ENCODE measurements around the gene FUT2.
"Not testable (repeated sequence)": the region's sequence is repeated elsewhere in the genome, so short reads cannot be mapped to it uniquely, and the experiment has no call there.

FUT2 gene

DNA sequence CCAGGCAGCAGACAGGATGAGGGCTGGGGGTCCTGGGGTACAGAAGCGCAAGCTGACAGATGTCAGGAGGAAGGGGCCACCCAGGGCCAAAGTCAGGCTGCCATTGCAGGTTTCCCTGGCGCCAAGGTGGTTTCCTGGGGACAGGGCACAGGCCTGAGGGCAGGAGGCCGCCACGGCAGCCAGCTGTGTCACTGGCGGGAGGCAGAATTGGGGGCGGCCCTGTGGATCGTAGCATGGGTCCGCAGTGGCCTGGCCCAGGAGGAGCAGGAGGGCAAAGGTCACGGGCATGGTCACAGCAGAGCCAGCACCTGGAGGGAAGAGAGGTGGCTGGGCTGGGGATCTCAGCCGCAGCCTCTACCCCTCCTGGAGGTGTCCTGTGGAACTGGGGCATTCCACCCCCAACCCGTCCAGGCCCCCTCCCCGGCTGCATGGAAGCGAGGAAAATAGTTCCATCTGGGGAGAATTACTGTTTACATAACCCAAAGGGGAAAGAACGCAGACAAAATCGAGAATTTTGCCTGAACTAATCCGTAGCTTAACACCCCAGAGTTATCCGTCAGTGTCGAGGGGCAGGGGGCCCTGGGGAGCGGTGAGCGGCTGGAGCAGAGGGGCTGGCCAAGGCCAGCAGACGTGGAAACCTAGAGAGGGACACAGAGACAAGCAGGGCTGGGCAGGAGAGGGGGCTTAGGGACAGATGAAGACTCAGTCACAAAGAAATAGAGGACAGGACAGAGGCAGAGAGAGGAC lies 24.9 kb upstream of the FUT2 start:
- DNase-seq: no peak

DNA sequence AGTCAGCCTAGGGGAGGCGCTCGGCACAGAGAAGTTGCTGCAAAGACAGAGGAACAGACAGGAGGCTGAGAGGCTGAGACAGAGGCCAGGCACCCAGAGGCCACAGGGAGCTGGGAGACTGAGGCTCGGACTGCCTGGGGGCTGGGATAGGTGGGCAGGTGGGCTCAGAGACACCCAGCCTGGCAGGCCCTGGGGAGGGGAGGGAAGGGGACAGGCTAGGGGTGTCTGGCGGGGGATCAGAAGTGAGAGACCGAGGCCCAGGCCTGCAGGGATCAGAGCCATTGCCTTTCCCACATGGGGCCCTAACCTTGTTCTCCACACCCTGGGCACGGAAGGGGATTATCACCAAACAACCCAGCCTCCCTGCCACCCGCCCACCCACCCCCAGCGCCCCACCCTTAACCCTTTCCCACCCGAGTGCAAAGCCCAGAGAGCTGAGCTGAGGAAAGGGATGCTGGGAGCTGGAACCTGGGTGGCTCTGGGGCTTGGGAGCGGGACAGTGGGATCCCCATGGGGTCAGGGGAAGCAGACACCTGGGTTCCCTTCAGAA lies 24.2 kb upstream of the FUT2 start:
- DNase-seq: no peak

DNA sequence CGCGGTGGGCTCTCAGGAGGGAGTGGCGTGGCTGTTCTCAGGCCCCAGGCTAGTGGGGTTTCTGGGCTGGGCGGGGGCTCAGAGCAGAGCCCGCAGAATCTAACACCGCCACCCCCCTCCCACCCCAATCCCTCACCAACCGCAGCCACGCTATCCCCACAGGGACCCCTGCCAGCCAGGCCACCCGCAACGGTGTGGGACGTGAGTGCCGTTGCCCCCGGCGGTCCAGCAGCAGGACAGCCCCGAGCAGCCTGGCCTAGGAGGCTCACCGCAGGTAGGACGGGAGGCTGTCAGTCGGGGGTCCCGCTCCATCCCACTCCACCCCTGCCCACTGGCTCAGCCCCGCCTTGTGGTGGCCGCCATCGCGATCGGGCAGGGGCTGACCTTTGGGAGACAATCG lies 22.8 kb upstream of the FUT2 start, which contains the start of gene NTN5:
Gene NTN5, minus strand, starts transcription at position 24 of the 400 bp plus-strand sequence. CDS start 2,031 bp downstream, outside the sequence.
- no peak for DNase-seq

DNA sequence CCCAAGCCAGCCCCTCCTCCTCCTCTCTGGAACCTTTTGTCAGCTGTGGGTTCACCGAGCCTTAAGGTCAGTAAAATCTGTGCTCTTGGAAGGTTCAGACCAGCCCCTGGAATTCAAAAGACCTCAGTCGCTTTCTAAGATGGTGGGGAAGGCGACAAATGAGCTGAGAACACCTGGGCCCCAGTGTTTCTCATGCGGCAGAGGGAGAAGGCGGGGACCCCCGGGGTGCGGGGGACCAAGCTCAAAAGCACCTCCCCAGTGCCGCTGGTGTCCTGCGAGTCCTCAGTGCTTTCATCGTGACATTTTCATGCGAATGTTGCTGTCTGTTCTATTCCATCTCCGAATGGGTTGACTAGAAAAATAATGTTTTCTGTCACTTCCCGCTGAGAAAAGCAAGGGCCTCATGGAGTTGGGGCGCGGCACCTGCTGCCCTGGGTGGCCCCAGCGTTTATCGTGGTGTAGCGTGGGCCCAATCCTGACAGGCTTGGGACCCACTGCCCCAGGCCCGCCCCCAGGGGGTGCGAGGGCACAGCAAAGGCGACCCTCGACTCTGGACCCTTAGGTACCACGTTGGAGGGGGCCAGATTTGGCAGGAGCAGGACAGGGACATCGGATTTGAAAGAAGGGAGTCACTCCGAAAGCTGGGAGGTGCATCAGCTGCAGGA lies 22.2 kb upstream of the FUT2 start:
- no peak for DNase-seq

DNA sequence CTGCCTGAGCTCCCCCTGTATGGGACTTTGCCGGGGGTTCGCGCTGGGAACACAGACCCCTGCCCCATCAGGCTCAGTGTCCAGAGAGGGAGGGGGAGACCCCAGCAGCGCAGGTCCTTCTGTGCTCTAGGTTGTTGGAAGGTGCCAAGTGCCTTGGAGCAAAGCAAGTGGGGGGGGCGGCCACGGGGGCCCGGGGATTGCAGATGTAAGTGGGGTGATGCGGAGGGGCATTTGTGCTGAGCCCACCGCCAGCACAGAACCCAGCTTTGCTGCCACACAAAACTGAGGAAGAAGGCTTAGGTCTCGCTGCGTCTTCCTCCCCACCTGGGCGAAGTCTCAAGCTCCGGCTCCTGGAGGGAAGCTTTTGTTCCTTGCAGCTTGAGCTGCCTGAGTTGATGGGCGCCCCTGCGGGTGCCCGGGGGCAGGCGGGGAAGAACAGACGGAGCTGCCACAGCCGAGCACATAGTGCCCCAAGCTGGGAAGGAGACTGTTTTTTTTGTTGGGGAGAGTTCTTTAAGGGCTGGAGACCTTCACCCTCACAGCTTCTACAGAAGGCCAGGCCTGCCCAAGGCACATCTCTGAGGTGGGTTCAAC lies 21.5 kb upstream of the FUT2 start:
- no peak for DNase-seq

DNA sequence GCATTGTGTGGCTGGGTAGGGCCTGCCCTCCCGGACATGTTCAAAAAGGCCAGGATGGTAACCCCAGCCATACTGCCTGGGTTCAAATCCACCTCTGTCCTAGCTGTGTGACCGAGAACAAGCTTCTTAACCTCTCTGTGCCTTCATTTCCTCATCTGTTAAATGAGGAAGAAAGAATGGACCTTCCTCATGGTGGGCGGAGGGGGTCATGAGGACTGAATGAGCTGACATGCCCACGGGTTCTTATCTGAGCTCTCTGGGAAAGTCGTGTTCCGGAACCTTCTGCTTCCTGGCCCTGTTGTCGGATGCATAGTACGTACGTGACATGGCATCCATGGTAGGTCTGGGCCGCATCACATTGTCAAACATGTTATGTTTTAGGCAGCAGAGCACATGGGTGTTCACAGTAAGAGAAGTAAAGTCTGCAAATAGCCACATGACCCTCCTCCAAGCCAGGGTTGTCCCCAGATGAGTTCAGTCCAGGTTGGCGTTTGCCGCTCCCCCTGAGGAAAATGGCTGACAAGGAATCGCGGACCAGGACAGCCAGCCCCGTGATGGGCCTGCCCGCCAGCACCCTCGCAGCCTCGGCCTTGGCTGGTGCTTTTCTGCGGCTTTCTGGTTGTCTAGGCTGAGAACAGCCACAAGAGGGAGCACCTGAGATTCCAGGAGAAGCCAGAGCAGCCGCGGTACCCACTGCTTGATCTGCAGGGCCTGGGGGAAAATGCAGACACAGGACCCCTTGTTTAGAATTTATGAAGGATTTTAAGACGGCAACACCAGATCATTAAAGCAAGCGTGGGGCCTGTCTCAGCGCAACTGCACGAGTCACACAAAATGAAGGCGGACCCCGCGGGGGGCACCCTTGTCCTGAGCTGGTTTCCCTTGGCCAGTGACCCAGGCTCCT lies 20.6 kb upstream of the FUT2 start:
- peak in 55 of 56 donors; percentile 12 to 94 (median 74) for DNase-seq

DNA sequence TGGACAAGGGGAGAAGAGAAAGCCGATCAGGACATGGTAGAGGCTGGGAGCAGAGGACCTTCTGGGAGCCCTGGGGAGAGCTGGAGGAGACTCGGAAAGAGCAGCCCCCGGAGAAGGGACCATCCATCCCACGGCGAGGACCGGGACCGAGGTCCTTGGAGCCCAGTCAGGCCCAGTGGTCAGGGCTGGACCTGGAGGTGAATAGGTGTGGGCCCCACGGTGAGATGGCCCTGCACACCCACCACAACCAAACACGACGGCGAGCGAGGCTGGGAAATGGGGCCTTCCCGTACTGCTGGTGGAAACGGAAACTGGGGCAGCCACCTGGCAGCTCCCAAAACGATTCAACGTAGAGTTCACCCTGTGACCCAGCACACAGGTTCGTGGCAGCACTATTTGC lies 19.3 kb upstream of the FUT2 start:
- DNase-seq: no peak

DNA sequence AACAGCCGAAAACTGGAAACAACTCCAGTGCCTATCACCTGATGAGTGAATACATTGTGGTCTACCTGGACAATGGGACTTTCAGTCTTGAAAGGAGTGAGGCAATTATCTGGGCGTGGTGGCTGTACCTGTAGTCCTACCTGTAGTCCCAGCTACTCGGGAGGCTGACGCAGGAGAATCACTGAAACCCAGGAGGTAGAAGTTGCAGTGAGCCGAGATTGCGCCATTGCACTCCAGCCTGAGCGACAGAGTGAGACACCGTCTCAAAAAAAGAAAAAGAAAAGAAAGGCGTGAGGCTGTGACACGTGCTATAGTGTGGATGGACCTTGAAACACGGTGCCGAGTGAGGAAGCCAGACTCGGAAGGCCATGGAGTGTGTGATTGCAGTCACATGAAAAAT lies 18.9 kb upstream of the FUT2 start:
- no peak for DNase-seq

DNA sequence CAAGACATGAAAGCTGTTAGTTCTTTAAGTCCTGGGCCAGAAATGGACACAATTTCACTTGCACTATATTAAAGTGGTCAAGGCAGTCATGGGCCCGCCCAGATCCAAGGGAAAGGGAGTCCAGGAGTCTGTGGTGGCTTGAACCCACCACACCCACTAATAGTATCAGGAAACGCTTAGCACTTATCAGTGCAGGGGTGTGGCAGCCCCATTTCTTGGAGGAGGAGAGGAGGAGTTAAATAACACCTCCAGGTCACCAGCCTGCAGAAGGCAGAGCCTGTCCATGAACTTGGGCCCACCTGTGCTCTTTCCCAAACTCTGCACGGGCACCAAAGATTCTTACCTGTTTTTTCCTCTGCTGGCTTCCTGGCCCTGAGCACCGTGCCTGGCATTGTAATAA lies 17.6 kb upstream of the FUT2 start:
- DNase-seq: no peak

DNA sequence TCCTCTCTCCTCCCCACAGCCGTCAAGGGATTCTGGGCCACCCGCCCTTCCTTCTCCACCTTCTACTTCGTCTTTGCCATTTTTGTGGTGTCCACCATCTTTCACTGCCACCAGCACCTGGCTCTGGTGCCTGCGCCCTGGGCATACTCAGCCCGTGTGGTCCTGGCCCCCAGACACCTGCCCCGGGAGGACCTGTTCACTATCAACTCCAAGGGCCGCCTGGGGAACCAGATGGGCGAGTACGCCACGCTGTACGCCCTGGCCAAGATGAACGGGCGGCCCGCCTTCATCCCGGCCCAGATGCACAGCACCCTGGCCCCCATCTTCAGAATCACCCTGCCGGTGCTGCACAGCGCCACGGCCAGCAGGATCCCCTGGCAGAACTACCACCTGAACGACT lies 15.8 kb upstream of the FUT2 start:
- DNase-seq: not testable (repeated sequence)

DNA sequence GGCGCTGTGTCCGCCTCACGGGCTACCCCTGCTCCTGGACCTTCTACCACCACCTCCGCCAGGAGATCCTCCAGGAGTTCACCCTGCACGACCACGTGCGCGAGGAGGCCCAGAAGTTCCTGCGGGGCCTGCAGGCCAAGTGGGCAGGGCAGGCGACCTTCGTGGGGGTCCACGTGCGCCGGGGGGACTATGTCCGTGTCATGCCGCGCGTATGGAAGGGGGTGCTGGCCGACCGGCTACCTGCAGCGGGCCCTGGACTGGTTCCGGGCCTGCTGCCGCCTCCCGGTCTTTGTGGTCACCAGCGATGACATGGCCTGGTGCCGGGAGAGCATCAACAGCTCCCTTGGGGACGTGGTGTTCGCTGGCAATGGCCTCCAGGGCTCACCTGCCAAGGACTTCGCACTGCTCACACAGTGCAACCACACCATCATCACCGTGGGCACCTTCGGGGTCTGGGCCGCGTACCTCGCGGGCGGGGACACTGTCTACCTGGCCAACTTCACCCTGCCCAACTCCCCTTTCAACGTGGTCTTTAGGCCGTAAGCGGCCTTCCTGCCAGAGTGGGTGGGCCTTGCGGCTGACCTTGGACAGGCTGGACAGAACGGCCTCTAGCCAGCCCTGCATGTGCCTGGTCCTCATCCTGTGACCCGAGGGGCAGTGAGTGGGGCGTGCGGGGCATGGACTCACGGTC lies 15.2 kb upstream of the FUT2 start:
- DNase-seq: no peak

DNA sequence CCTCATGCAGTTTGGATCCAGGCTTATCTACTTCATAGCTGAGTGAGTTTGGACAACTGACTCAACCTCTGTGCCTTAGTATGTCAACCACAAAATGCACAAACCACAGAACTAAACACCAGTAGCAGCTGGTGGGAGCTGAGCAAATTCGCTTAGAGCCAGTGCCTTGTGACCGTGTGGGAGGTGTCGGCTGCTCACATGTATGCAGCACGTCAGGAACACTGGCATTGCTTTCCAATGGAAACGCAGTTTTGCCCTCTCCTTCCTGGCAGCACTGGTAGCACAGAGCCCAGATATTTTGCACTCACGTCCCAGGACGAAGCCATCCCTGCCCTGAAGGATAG lies 14.7 kb upstream of the FUT2 start:
- DNase-seq: peak in 24 of 56 donors; percentile 4 to 79 (median 22)

DNA sequence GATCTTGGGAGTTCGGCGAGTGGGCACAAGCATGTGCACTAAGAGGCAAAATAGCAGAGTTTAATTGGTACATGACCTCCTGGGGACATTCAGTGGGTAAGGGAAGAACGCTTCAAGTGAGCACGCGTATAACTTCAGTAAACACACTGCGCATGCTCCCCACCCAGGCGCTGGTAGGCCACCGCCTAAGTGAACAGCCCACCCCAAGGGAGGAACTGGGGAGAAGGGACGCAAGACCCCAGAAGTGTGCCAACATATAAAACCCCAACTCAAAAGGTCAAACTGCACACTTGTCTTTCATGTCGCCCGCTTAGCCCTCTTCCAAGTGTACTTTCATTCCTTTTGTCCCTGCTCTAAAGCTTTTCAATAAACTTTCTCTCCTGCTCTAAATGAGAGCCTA lies 12.4 kb upstream of the FUT2 start:
- peak; percentile 8 to 84 (median 54) for DNase-seq

DNA sequence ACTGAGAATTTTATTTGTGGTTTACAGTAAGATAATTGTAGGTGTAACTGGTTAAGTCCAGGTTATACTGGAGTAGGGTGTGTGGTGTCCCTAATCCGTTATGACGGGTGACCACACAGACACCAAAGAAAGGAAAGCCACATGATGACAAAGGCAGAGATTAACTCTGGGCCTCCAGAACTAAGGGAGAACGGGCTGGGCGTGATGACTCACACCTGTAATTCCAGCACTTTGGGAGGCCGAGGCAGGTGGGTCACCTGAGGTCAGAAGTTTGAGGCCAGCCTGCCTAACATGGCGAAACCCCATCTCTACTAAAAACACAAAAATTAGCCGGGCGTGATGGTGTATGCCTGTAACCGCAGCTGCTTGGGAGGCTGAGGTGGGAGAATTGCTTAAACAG lies 10.2 kb upstream of the FUT2 start:
- DNase-seq: no peak

DNA sequence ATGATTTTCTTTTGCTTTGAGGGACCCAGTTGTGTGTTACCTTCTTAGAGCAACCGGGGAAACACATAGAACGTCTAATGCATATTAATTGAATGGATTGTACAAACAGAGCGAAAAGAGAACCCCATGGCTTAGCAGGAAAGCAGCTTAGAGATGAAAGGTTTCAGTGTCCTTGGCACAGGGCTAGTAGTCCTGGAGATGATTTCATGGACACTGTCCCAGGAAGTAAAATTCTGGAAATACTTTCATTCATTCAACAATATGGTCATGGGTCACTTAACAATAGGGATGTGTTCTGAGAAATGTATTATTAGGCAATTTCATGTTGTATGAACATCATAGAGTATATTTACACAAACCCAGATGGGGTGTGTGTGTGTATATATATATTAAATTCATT lies 9.7 kb upstream of the FUT2 start:
- DNase-seq: peak in 1 of 56 donors; percentile 23

DNA sequence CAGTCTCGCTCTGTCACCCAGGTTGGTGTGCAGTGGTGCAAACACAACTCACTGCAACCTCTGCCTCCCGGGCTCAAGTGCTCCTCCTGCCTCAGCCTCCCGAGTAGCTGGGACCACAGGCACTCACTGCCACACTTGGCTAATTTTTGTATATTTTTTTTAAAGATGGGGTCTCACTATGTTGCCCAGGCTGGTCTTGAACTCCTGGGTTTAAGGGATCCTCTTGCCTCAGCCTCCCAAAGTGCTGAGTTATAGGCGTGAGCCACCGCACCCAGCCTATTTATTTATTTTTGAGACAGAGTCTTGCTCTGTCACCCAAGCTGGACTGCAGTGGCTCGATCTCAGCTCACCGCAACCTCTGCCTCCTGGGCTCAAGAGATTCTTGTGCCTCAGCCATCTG lies 9.1 kb upstream of the FUT2 start:
- not testable (repeated sequence) for DNase-seq

DNA sequence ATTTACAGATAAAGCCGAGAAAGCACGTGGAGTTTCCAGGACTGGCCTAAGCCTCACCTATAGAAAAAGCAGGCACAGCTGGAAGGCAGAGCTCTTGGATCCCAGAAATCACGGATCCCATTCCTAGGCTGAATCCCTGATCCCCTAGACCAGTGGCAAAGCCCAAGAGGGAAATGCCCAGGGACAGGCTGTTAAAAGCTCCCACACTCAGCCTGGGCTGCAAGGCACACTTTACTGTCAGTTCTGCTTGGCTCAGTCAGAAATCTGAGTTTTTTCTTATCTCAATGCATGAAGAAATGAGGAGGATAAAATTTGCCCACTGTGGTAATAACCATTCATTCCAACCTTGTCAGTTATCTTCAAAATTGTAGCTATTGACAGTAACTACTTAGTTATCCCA lies 8.0 kb upstream of the FUT2 start:
- no peak for DNase-seq

DNA sequence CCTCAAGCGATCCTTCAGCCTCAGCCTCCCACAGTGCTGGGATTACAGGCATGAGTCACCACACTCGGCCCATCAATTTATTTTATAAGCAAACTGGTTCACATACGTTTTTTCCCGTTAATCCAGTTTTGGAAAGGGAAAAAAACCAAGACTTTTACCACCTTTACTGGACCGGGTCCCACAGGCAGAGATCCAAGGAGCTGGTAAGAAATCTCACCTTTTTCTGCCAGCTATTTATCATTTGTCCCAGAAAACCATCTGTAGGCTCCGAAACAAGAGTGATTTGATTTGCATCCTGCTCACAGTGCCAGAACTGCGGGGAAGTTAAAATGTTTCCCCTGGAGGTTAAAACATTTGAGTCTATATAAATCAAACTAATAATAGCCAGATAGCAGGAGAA lies 6.3 kb upstream of the FUT2 start:
- no peak for DNase-seq

DNA sequence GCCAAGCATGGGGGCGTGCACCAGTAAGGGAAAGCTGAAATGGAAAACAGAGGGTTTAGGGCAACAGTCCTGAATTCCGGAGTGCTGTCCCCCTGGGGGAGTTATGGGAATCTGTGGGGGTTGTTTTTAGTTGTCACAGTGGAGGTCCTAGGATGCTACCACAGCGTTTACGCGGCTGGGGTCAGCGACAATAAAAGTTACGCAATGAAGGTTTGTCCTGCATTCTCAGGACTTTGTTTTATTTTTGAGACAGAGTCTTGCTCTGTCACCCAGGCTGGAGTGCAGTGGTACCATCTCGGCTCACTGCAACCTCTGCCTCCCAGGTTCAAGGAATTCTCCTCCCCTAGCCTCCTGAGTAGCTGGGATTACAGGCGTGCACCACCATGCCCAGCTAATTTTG lies 2.1 kb upstream of the FUT2 start:
- not testable (repeated sequence) for DNase-seq

DNA sequence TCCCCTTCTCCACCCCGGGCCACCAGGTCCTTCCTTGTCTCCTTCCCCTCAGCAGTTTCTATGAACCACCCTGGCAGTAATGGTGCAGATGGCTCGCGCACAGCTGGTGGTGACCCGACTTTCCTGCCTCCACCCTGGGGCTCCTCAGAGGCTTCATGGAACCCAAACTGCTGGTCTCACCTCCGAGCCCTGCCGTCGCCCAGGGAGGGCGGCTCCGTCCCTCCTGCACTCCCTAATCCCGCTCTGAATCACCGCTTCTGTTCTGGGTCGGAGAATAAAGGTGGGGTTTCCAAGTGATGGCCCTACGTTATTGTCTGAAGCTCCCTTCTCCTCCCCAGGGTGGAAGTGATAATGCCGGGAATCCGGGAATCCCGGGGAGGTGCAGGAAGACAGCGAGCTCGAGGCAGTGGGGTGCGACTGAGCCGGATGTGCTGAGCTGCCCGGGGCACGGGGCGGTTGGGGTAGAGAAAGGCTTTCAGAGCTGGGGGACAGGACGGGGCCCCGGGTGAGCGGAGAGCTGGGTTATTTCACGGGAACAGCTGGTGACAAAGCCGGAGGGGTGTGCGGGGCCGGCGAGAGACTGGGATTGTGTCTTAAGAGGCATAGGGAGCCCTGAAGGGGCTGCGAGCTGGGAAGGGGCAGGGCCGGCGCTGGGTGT lies 711 bp downstream of the FUT2 start:
- DNase-seq: no peak

Data from amygdala (tissue), 56 donors.